Peyer's patch (tissue), 4 donors: ENCODE results near the gene NID1. TPM values are rescaled to one million over a fixed set of nuclear protein-coding genes. Genes with fewer than 3 reads are reported as not detected.
A peak's percentile ranks its signal among the peaks of the same experiment; 100 is the strongest.
"Not testable (repeated sequence)": the region's sequence is repeated elsewhere in the genome, so short reads cannot be mapped to it uniquely, and the experiment has no call there.

ENCODE experiments used
- DNase-seq, 3 donors: peaks; one replicate each; pipeline ENCODE4 v3.0.0-alpha.2; 2017 to 2019
- H3K27ac ChIP-seq, 4 donors: fragments of 200-600 bp; sonication (generic); one replicate each; pipeline ENCODE4 v1.5.1; 2016 to 2019
- H3K27me3 ChIP-seq, 2 donors: fragments of 200-600 bp; sonication (generic); one replicate each; pipeline ENCODE4 v1.5.1; 2019
- H3K36me3 ChIP-seq, 3 donors: fragments of 200-600 bp; sonication (generic); one replicate each; pipeline ENCODE4 v1.5.1; 2016 to 2019
- H3K4me1 ChIP-seq, 4 donors: fragments of 200-600 bp; sonication (generic); one replicate each; pipeline ENCODE4 v1.5.1; 2016 to 2019
- H3K4me3 ChIP-seq, 4 donors: fragments of 200-600 bp; sonication (generic); 1 replicate in 3 of 4; 2 replicates in 1 of 4; pipeline ENCODE4 v1.5.1; 2016 to 2019; ENCODE audit warnings: mild to moderate bottlenecking in 1 of 4
- H3K9me3 ChIP-seq, 4 donors: fragments of 200-600 bp; sonication (generic); one replicate each; pipeline ENCODE4 v1.5.1; 2016 to 2019; ENCODE audit warnings: mild to moderate bottlenecking in 1 of 4
- POLR2A ChIP-seq, 2 donors: fragments of 450-650 bp; IDR thresholded peaks; one replicate each; pipeline ENCODE4 v1.5.1; 2017; ENCODE audit warnings: antibody characterized with exemption in 2 of 2, mild to moderate bottlenecking in 2 of 2, moderate library complexity in 2 of 2
- total RNA-seq, 4 donors: library from RNA; depleted of rRNA; stranded (reverse); fragments of >200 nt; gene quantifications; one replicate each; pipeline ENCODE4 v1.1.0, GENCODE V29; 2016
- TF ChIP-seq, protein P1 (sequence below), 6 experiments: fragments of 450-650 bp in 4 of 6; fragments of 200-600 bp in 2 of 6; sonication (generic) in 1 of 6; IDR thresholded peaks; one replicate each; pipeline ENCODE4 v1.5.1; 2017 to 2019; ENCODE audit warnings: antibody characterized with exemption in 6 of 6, mild to moderate bottlenecking in 3 of 6, moderate library complexity in 1 of 6

The NID1 gene
- total RNA-seq, 4 donors from 2014 or later = 20.5 to 92.4 (median 62.0) TPM

DNA sequence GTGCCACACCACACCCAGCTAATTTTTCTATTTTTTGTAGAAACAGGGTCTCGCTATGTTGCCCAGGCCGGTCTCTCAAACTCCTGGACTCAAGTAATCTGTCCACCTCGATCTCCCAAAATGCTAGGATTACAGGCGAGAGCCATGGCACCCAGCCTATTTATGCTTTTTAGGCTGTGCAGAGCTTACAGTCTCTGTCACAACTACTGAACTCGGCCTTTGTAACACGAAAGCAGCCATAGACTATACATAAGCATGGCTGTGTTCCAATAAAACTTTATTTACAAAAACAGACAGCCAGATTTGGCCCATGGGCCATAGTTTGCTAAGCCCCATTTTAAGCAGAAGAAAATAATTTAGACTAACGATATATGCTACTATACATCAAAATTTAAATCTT, 54.4 kb downstream of the NID1 start:
- H3K36me3 ChIP-seq = peaks cover 0 to 24% (median 0%) of the 10 kb centered on the region in 3 donors
- DNase-seq = no peak
- no peak overlapping the region for H3K4me3 ChIP-seq
- no peaks in the 10 kb centered on the region for H3K9me3 ChIP-seq
- no peaks in the 10 kb centered on the region for H3K4me1 ChIP-seq
- H3K27ac ChIP-seq = peak overlapping the region; percentile 21 to 75 (median 61)
- TF ChIP-seq, protein P1, sequence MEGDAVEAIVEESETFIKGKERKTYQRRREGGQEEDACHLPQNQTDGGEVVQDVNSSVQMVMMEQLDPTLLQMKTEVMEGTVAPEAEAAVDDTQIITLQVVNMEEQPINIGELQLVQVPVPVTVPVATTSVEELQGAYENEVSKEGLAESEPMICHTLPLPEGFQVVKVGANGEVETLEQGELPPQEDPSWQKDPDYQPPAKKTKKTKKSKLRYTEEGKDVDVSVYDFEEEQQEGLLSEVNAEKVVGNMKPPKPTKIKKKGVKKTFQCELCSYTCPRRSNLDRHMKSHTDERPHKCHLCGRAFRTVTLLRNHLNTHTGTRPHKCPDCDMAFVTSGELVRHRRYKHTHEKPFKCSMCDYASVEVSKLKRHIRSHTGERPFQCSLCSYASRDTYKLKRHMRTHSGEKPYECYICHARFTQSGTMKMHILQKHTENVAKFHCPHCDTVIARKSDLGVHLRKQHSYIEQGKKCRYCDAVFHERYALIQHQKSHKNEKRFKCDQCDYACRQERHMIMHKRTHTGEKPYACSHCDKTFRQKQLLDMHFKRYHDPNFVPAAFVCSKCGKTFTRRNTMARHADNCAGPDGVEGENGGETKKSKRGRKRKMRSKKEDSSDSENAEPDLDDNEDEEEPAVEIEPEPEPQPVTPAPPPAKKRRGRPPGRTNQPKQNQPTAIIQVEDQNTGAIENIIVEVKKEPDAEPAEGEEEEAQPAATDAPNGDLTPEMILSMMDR (IDR thresholded peaks at IDR 0.05) = no peak
- no peak for TF ChIP-seq POLR2A (IDR thresholded peaks at IDR 0.05)
- H3K27me3 ChIP-seq = no peaks in the 10 kb centered on the region

DNA sequence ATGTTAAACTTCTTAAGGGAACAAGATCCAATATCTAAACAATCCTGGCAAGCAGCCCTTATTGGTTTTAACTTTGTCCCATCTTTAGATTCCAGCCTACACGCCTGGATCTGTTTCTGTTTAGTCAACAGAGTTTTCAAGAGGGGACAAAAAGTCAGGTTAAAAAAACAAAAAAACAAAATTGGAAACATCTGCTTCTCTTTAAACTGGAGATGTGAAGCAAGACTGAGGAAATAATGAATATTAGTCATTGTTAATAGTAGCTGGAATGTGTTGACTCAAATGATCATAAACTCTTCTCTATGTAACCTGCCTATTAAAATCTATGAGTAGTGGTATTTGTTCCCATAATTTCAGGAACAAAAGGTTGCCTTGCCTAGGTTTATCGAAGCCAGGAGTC, 55.0 kb downstream of the NID1 start:
- peaks cover 0 to 24% (median 0%) of the 10 kb centered on the region in 3 donors for H3K36me3 ChIP-seq
- H3K27me3 ChIP-seq = no peaks in the 10 kb centered on the region
- TF ChIP-seq POLR2A (IDR thresholded peaks at IDR 0.05) = no peak
- TF ChIP-seq, protein P1 (IDR thresholded peaks at IDR 0.05) = no peak
- H3K4me1 ChIP-seq = no peaks in the 10 kb centered on the region
- peak overlapping the region in 3 of 4 donors; percentile 21 to 73 (median 49) for H3K27ac ChIP-seq
- DNase-seq = no peak
- no peaks in the 10 kb centered on the region for H3K9me3 ChIP-seq
- H3K4me3 ChIP-seq = no peak overlapping the region

DNA sequence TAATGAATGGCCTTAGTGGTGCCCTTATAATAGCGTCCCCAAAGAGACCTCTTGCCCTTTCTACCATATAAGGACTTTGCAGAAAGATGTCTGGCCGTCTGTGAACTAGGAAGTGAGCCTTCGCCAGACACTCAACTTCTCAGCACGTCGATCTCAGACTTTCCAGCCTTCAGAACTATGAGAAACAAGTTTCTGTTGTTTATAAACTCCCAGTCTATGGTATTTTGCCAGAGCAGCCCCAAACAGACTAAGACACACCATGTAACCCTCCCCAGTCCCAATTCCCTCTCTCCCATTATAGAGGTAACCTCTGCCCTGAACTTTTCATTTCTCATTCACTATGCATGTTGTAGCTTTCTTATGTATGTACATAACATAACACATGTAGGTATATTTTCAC, 55.7 kb downstream of the NID1 start:
- Histone ChIP-seq H3K36me3 (peaks cover 0 to 20% (median 0%) of the 10 kb centered on the region in 3 donors), H3K27ac (peak overlapping the region; percentile 11 to 73 (median 41)), H3K4me3 (no peak overlapping the region), H3K27me3 (no peaks in the 10 kb centered on the region), H3K9me3 (no peaks in the 10 kb centered on the region), H3K4me1 (no peaks in the 10 kb centered on the region)
- TF ChIP-seq, protein P1 (IDR thresholded peaks at IDR 0.05) = no peak
- no peak for TF ChIP-seq POLR2A (IDR thresholded peaks at IDR 0.05)
- DNase-seq = no peak

DNA sequence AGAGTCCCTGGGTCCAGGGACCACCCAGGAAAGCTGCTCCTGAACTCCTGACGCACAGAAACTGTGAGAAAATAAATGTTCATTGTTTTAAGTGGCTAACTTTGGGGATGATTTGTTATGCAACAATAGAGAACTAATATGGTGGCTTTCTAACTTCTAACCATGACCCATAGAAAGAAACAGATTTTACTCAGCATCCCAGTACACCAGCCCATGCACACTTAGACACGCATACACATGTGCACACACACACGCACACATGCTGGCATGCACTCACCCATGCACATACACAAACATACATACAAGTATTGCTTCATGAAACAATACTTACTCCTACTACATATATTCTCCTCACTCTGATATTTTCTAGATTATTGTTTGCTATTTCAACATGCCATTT, 57.1 kb downstream of the NID1 start:
- no peaks in the 10 kb centered on the region for H3K27me3 ChIP-seq
- H3K4me1 ChIP-seq = no peaks in the 10 kb centered on the region
- TF ChIP-seq, protein P1 (IDR thresholded peaks at IDR 0.05) = no peak
- TF ChIP-seq POLR2A (IDR thresholded peaks at IDR 0.05) = no peak
- H3K9me3 ChIP-seq = no peaks in the 10 kb centered on the region
- DNase-seq = no peak
- no peak overlapping the region for H3K4me3 ChIP-seq
- H3K36me3 ChIP-seq = peaks cover 0 to 7% (median 0%) of the 10 kb centered on the region in 3 donors
- no peak overlapping the region for H3K27ac ChIP-seq

DNA sequence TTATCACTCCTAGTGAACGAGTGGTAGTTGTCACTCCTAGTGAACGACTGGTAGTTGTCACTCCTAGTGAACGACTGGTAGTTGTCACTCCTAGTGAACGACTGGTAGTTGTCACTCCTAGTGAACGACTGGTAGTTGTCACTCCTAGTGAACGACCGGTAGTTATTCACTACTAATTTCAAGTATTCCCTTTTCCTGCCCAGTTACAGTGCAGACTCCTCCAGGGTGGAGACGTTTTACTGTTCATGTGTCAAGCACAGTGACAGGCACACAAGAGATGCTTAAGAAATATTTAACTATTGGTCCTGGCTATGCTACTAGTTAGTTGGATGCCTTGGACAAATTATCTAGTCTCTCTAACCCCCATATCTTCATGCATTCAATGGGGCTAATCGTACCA, 61.8 kb downstream of the NID1 start:
- not testable (repeated sequence) for DNase-seq, H3K9me3 ChIP-seq, H3K27ac ChIP-seq, H3K4me3 ChIP-seq, H3K36me3 ChIP-seq, H3K27me3 ChIP-seq
- H3K4me1 ChIP-seq = peaks cover 0 to 10% (median 0%) of the 10 kb centered on the region in 4 donors

DNA sequence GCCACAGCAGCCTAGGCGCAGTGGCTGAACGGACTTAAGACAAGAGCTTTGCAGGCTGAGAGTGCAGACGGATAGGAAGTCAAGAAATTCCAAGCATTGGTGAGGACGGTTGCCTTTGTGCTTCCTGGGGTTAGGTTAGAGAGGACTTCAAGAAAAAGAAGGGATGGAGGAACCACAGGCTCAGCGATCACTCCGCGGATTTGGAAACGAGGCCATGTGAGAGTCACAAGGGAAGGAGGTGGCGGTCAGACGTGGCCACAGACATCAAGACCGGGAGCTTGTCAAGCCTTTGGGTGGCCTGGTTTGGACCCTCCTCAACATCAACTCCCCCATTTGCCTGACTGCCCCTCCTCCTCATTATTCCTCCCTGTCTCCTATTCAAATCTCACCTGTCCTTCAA, 62.3 kb downstream of the NID1 start:
- DNase-seq = no peak

More for the DNA sequence above, 62.3 kb downstream of the NID1 start:
- Histone ChIP-seq H3K4me1 (peaks cover 0 to 10% (median 0%) of the 10 kb centered on the region in 4 donors), H3K4me3 (no peak overlapping the region), H3K9me3 (no peaks in the 10 kb centered on the region), H3K36me3 (peaks cover 0 to 4% (median 0%) of the 10 kb centered on the region in 3 donors), H3K27ac (peak overlapping the region in 2 of 4 donors; percentile 45 to 54), H3K27me3 (no peaks in the 10 kb centered on the region)
- TF ChIP-seq, protein P1 (IDR thresholded peaks at IDR 0.05) = no peak
- TF ChIP-seq POLR2A (IDR thresholded peaks at IDR 0.05) = no peak
